ENCODE data around the gene ANKS3.

Gene ANKS3

DNA sequence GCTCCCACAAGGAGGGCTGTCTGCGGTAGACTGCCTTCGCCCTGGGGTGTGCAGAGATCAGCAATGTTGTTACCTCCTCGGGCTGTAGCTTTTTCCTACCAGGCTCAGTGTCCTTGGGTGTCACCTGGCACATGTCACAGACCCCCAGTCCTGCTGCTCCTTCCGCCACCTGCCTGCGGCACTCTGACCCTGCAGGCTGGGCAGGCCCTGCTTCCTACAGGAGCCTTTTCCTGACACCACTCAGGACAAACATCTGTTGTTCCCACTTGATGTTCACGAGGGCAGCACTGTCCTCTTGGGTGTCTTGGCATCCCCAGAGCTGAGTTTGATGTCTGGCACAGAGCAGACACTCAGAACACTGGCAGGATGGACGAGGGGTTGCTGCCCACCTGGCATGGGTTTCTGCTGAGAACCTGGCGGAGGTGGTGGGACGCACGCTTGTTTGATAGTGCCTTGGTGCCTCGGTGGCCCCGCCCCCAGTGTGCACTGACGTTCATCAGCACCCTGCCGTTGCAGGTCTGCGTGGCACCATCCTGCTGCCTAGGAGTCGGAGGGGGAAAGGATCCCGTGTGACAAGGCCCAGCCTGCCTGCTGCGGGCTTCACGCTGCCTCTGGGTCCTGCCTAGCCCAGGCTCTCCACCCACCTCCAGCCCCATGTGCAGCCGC is 67.4 kb downstream of the ANKS3 start:
- peaks cover 40 to 93% of the 10 kb centered on the region in 2 donors for H3K36me3 ChIP-seq (replicated peaks in 1 of 2; ENCODE audit: control insufficient read depth in 2 of 2, insufficient read depth in 2 of 2, low read length in 2 of 2)
- H2BK12ac ChIP-seq (ENCODE audit: low read length): no peak overlapping the region
- WGBS, 2 donors (ENCODE audit: extremely low coverage in 2 of 2, insufficient read length in 2 of 2, insufficient replicate concordance in 1 of 2): no CpG with 5 or more reads among the region's 20 CpGs

DNA sequence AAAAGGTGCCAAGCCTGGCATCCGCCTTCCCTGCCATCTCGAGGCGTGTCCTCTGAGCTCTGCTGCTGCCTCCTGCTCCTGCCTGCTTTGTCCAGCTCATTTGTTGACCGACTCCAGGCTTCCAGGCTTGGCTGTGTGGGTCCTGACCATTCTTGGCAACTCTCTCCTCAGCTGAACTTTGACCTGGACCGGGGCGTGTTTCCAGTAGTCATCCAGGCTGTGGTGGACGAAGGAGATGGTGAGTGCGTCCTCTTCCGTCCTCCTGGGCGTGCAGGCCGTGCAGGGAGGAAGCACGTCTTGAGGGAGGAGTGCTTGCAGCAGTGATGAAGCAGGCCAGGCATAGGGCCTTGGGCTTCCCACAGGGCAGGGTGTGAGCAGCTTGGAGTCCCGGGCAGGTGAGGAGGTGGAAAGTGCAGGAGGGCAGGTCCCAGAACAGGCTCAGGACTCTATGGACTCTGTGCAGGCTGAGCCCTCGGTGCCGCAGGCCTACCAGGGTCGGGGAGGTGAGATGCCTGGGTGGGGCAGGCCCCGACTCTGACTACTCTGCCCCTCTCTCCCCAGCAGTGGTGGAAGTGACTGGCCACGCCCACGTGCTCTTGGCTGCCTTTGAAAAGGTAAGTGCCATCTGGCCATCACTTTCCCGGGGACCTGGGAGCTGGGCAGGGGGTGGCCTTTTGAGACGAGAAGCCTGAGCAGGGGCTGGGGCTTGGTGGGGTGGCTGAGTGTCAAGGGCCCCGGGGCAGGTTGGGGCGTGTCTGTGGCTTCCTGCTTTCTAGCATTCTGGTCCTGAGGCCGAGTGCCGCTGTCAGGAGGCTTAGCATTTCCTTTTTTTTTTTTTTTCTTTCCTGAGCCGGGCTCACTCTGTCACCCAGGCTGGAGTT is 69.3 kb downstream of the ANKS3 start:
- no peak overlapping the region for H3K4me2 ChIP-seq (ENCODE audit: insufficient read depth, low read length, poor library complexity, severe bottlenecking)
- H3K4me1 ChIP-seq (ENCODE audit: control insufficient read depth in 2 of 2, insufficient read depth in 1 of 2, low read depth in 1 of 2, low read length in 2 of 2): peaks cover 2 to 11% of the 10 kb centered on the region in 2 donors
- H3K4me3 ChIP-seq (ENCODE audit: low read length in 2 of 2): no peak overlapping the region
- no peak overlapping the region for H3K18ac ChIP-seq (ENCODE audit: low read length)
- no peak overlapping the region for H3K14ac ChIP-seq (ENCODE audit: low read length)
- no peak overlapping the region for H3K4ac ChIP-seq (ENCODE audit: low read length)
- no peak overlapping the region for H3K23ac ChIP-seq (ENCODE audit: low read depth, low read length, poor library complexity)
- no peak overlapping the region for H4K91ac ChIP-seq (ENCODE audit: low read depth, low read length, poor library complexity)
- peaks cover 13% of the 10 kb centered on the region for H3K79me1 ChIP-seq (ENCODE audit: low read depth, low read length)
- H2AFZ ChIP-seq (ENCODE audit: low read length): no peak overlapping the region
- no peaks in the 10 kb centered on the region for H3K9me3 ChIP-seq (replicated peaks in 1 of 2; ENCODE audit: control insufficient read depth in 2 of 2, insufficient read depth in 1 of 2, low read depth in 1 of 2, low read length in 2 of 2)
- no peak overlapping the region for H4K8ac ChIP-seq (ENCODE audit: low read depth, low read length)
- H2BK5ac ChIP-seq (ENCODE audit: low read length): no peak overlapping the region
- H2BK12ac ChIP-seq (ENCODE audit: low read length): no peak overlapping the region
- peaks cover 0 to 2% (median 0%) of the 10 kb centered on the region in 3 experiments for H3K27me3 ChIP-seq (ENCODE audit: control insufficient read depth in 3 of 3, insufficient read depth in 3 of 3, low read depth in 1 of 3, low read length in 3 of 3)
- H3K9ac ChIP-seq (ENCODE audit: low read depth, low read length, poor library complexity): peak overlapping the region; percentile 24
- no peak overlapping the region for H2BK120ac ChIP-seq (ENCODE audit: low read depth, low read length)
- H2AK5ac ChIP-seq (ENCODE audit: low read depth, low read length): no peak overlapping the region
- H3K27ac ChIP-seq (replicated peaks; ENCODE audit: low read length): no peak overlapping the region
- H3K36me3 ChIP-seq (replicated peaks in 1 of 2; ENCODE audit: control insufficient read depth in 2 of 2, insufficient read depth in 2 of 2, low read length in 2 of 2): peaks cover 37 to 81% of the 10 kb centered on the region in 2 donors
- H2BK15ac ChIP-seq (ENCODE audit: low read length): no peak overlapping the region
- DNase-seq (ENCODE audit: low spot score): no peak
- WGBS, 2 donors (ENCODE audit: extremely low coverage in 2 of 2, insufficient read length in 2 of 2, insufficient replicate concordance in 1 of 2): no CpG with 5 or more reads among the region's 26 CpGs

More for the DNA sequence above, 67.4 kb downstream of the ANKS3 start:
- peak overlapping the region; percentile 59 for H2BK5ac ChIP-seq (ENCODE audit: low read length)
- H2BK120ac ChIP-seq (ENCODE audit: low read depth, low read length): no peak overlapping the region
- H3K14ac ChIP-seq (ENCODE audit: low read length): no peak overlapping the region
- H2BK15ac ChIP-seq (ENCODE audit: low read length): no peak overlapping the region
- H3K4ac ChIP-seq (ENCODE audit: low read length): no peak overlapping the region
- peak overlapping the region; percentile 53 for H3K23ac ChIP-seq (ENCODE audit: low read depth, low read length, poor library complexity)
- H4K8ac ChIP-seq (ENCODE audit: low read depth, low read length): no peak overlapping the region
- no peak overlapping the region for H4K91ac ChIP-seq (ENCODE audit: low read depth, low read length, poor library complexity)
- H2AK5ac ChIP-seq (ENCODE audit: low read depth, low read length): no peak overlapping the region
- H3K27ac ChIP-seq (replicated peaks; ENCODE audit: low read length): no peak overlapping the region
- no peak overlapping the region for H3K4me2 ChIP-seq (ENCODE audit: insufficient read depth, low read length, poor library complexity, severe bottlenecking)
- H3K4me3 ChIP-seq (ENCODE audit: low read length in 2 of 2): peak overlapping the region in 1 of 2 donors; percentile 14
- H3K9ac ChIP-seq (ENCODE audit: low read depth, low read length, poor library complexity): peak overlapping the region; percentile 12
- H3K18ac ChIP-seq (ENCODE audit: low read length): no peak overlapping the region
- H3K27me3 ChIP-seq (ENCODE audit: control insufficient read depth in 3 of 3, insufficient read depth in 3 of 3, low read depth in 1 of 3, low read length in 3 of 3): peaks cover 0 to 2% (median 0%) of the 10 kb centered on the region in 3 experiments
- no peaks in the 10 kb centered on the region for H3K9me3 ChIP-seq (replicated peaks in 1 of 2; ENCODE audit: control insufficient read depth in 2 of 2, insufficient read depth in 1 of 2, low read depth in 1 of 2, low read length in 2 of 2)
- H3K79me1 ChIP-seq (ENCODE audit: low read depth, low read length): peaks cover 6% of the 10 kb centered on the region
- no peak overlapping the region for H2AFZ ChIP-seq (ENCODE audit: low read length)
- no peaks in the 10 kb centered on the region for H3K4me1 ChIP-seq (ENCODE audit: control insufficient read depth in 2 of 2, insufficient read depth in 1 of 2, low read depth in 1 of 2, low read length in 2 of 2)
- DNase-seq (ENCODE audit: low spot score): no peak

DNA sequence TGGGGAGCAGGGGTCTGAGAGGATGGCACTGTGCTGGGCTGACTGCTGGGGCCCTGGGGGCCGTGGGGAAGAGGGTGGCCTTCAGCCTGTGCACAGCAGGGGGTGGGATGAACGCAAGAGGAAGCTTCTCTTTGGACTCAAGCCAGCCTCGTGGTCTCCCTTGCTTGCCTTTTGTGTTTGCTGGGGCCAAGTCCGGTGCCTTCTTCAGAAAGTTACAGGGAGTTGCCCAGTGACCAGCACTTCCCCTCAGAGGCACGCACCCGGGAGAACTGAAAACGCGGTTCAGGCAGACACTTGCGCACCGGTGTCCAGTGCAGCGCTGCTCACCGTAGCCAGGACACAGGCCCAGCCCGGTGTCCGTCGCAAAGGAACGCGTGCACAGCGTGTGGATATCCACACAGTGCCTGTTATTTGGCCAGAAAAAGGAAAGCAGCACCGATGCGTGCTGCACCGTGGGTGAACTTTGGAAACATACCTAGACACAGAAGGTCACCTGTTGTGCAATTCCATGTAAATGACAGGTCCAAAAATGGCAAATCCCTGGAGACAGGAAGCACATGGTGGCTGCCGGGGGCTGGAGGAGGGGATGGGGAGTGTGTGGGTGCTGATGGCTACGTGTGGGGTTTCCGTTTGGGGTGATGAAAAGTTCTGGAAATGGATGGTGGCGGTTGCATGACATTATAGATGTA is 70.2 kb downstream of the ANKS3 start:
- H3K36me3 ChIP-seq (replicated peaks in 1 of 2; ENCODE audit: control insufficient read depth in 2 of 2, insufficient read depth in 2 of 2, low read length in 2 of 2): peaks cover 32 to 78% of the 10 kb centered on the region in 2 donors
- DNase-seq (ENCODE audit: low spot score): no peak

DNA sequence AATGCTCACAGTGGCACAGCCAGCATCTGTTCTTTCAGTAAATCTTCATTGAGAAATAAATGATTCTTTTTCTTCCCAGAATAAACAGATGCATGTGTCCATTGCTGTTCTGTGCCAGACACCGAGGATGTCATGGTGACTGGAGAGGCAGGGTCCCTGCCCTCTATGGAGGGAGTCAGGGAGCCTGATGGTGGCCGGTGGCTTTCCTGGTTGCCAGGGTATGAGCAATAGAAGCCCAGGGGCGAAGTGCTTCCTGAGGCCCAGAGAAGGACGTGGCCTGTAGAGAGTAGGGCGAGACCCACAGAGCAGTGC is 70.7 kb downstream of the ANKS3 start:
- H3K4me1 ChIP-seq (ENCODE audit: control insufficient read depth in 2 of 2, insufficient read depth in 1 of 2, low read depth in 1 of 2, low read length in 2 of 2): peaks cover 2 to 18% of the 10 kb centered on the region in 2 donors
- no peak overlapping the region for H2AFZ ChIP-seq (ENCODE audit: low read length)
- no peak overlapping the region for H3K23ac ChIP-seq (ENCODE audit: low read depth, low read length, poor library complexity)
- H2AK5ac ChIP-seq (ENCODE audit: low read depth, low read length): no peak overlapping the region
- H3K4me2 ChIP-seq (ENCODE audit: insufficient read depth, low read length, poor library complexity, severe bottlenecking): no peak overlapping the region
- no peak overlapping the region for H3K18ac ChIP-seq (ENCODE audit: low read length)
- no peak overlapping the region for H2BK120ac ChIP-seq (ENCODE audit: low read depth, low read length)
- no peak overlapping the region for H4K8ac ChIP-seq (ENCODE audit: low read depth, low read length)
- H3K79me1 ChIP-seq (ENCODE audit: low read depth, low read length): peaks cover 13% of the 10 kb centered on the region
- no peak overlapping the region for H2BK12ac ChIP-seq (ENCODE audit: low read length)
- H3K27ac ChIP-seq (replicated peaks; ENCODE audit: low read length): no peak overlapping the region
- no peak overlapping the region for H2BK15ac ChIP-seq (ENCODE audit: low read length)
- peaks cover 30 to 78% of the 10 kb centered on the region in 2 donors for H3K36me3 ChIP-seq (replicated peaks in 1 of 2; ENCODE audit: control insufficient read depth in 2 of 2, insufficient read depth in 2 of 2, low read length in 2 of 2)
- H3K9ac ChIP-seq (ENCODE audit: low read depth, low read length, poor library complexity): no peak overlapping the region
- H3K14ac ChIP-seq (ENCODE audit: low read length): no peak overlapping the region
- H3K27me3 ChIP-seq (ENCODE audit: control insufficient read depth in 3 of 3, insufficient read depth in 3 of 3, low read depth in 1 of 3, low read length in 3 of 3): peaks cover 0 to 2% (median 0%) of the 10 kb centered on the region in 3 experiments
- DNase-seq (ENCODE audit: low spot score): no peak
- no peaks in the 10 kb centered on the region for H3K9me3 ChIP-seq (replicated peaks in 1 of 2; ENCODE audit: control insufficient read depth in 2 of 2, insufficient read depth in 1 of 2, low read depth in 1 of 2, low read length in 2 of 2)
- H4K91ac ChIP-seq (ENCODE audit: low read depth, low read length, poor library complexity): no peak overlapping the region
- WGBS, 2 donors (ENCODE audit: extremely low coverage in 2 of 2, insufficient read length in 2 of 2, insufficient replicate concordance in 1 of 2): no CpG with 5 or more reads among the region's 5 CpGs
- H3K4ac ChIP-seq (ENCODE audit: low read length): no peak overlapping the region
- H2BK5ac ChIP-seq (ENCODE audit: low read length): no peak overlapping the region
- no peak overlapping the region for H3K4me3 ChIP-seq (ENCODE audit: low read length in 2 of 2)

More for the DNA sequence above, 70.2 kb downstream of the ANKS3 start:
- WGBS, 2 donors (ENCODE audit: extremely low coverage in 2 of 2, insufficient read length in 2 of 2, insufficient replicate concordance in 1 of 2): no CpG with 5 or more reads among the region's 25 CpGs
- Histone ChIP-seq H2AFZ (ENCODE audit: low read length) (no peak overlapping the region), H2BK12ac (ENCODE audit: low read length) (no peak overlapping the region), H3K9me3 (replicated peaks in 1 of 2; ENCODE audit: control insufficient read depth in 2 of 2, insufficient read depth in 1 of 2, low read depth in 1 of 2, low read length in 2 of 2) (no peaks in the 10 kb centered on the region), H2BK120ac (ENCODE audit: low read depth, low read length) (no peak overlapping the region), H3K4ac (ENCODE audit: low read length) (no peak overlapping the region), H3K27ac (replicated peaks; ENCODE audit: low read length) (no peak overlapping the region), H3K4me3 (ENCODE audit: low read length in 2 of 2) (no peak overlapping the region), H4K8ac (ENCODE audit: low read depth, low read length) (no peak overlapping the region), H4K91ac (ENCODE audit: low read depth, low read length, poor library complexity) (no peak overlapping the region), H3K9ac (ENCODE audit: low read depth, low read length, poor library complexity) (no peak overlapping the region), H3K14ac (ENCODE audit: low read length) (no peak overlapping the region), H3K18ac (ENCODE audit: low read length) (no peak overlapping the region), H2BK15ac (ENCODE audit: low read length) (no peak overlapping the region), H3K4me1 (ENCODE audit: control insufficient read depth in 2 of 2, insufficient read depth in 1 of 2, low read depth in 1 of 2, low read length in 2 of 2) (peaks cover 2 to 18% of the 10 kb centered on the region in 2 donors), H3K23ac (ENCODE audit: low read depth, low read length, poor library complexity) (no peak overlapping the region), H3K4me2 (ENCODE audit: insufficient read depth, low read length, poor library complexity, severe bottlenecking) (no peak overlapping the region), H3K79me1 (ENCODE audit: low read depth, low read length) (peaks cover 13% of the 10 kb centered on the region), H2BK5ac (ENCODE audit: low read length) (no peak overlapping the region), H2AK5ac (ENCODE audit: low read depth, low read length) (no peak overlapping the region), H3K27me3 (ENCODE audit: control insufficient read depth in 3 of 3, insufficient read depth in 3 of 3, low read depth in 1 of 3, low read length in 3 of 3) (peaks cover 0 to 2% (median 0%) of the 10 kb centered on the region in 3 experiments)

Measured in neuronal stem cell (in vitro differentiated cells).